GM18868 (cell line): Measurements from ENCODE around the gene RAP1GAP2.
"Not testable (repeated sequence)": the region's sequence is repeated elsewhere in the genome, so short reads cannot be mapped to it uniquely, and the experiment has no call there.

Source experiments
- ATAC-seq: cut with Tn5 transposase; IDR thresholded peaks from one replicate; pipeline ENCODE4 v1.9.1; 2021; ENCODE audit warnings: mild to moderate bottlenecking, moderate library complexity; ENCODE audit not compliant: unreplicated experiment

The RAP1GAP2 gene

DNA sequence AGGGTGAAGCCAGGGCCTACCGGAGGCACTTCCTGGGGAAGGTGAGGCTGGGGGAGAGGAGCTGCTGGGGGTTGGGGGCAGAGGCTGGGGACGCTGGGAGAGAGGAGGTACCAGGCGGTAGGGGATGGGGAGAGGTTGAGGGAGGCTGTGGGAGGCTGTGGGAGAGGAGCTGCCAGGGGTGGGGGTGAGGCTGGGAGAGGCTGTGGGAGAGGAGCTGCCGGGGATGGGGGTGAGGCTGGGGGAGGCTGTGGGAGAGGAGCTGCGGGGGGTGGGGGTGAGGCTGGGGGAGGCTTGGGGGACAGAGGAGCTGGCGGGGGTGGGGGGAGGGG lies 167.8 kb downstream of the RAP1GAP2 start:
- ATAC-seq = no peak

DNA sequence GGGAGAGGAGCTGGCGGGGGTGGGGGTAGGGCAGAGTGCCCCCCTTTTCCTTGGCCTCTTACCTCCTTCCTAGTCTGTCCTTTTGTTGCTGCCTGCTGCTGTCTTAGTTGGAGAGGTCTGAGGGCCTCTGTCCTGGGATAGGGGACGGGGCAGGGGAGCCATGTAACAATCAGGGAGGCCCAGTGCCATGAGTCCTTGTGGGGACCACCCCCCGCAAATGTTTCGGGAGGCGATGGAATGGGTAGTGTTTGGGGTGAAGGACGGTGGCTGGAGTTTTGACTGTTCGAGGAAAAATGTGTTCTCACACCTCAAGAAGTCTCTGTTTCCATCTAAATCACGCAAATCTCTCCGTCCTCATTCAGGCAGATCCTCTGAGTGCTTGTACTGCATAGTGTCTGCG lies 168.1 kb downstream of the RAP1GAP2 start:
- ATAC-seq = no peak

DNA sequence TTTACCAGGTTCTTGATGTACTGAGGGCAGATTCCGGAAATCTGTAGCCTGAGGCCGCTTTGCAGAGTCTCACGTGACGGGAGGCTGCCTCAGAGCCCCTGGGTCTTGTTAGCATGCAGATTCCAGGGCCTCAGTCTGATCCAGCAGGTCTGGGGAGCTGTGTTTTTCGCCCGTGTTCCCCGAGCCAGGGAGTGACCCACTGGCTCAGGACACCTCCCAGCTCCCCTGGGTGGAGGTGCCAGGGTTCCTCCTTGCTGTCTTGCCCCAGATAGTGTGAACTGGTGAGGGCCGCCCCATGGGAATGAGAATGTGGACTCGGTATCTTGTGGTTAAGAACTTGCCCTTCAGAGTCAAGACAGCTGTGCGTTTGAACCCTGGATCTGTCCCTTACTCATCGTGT lies 168.6 kb downstream of the RAP1GAP2 start:
- ATAC-seq = no peak

DNA sequence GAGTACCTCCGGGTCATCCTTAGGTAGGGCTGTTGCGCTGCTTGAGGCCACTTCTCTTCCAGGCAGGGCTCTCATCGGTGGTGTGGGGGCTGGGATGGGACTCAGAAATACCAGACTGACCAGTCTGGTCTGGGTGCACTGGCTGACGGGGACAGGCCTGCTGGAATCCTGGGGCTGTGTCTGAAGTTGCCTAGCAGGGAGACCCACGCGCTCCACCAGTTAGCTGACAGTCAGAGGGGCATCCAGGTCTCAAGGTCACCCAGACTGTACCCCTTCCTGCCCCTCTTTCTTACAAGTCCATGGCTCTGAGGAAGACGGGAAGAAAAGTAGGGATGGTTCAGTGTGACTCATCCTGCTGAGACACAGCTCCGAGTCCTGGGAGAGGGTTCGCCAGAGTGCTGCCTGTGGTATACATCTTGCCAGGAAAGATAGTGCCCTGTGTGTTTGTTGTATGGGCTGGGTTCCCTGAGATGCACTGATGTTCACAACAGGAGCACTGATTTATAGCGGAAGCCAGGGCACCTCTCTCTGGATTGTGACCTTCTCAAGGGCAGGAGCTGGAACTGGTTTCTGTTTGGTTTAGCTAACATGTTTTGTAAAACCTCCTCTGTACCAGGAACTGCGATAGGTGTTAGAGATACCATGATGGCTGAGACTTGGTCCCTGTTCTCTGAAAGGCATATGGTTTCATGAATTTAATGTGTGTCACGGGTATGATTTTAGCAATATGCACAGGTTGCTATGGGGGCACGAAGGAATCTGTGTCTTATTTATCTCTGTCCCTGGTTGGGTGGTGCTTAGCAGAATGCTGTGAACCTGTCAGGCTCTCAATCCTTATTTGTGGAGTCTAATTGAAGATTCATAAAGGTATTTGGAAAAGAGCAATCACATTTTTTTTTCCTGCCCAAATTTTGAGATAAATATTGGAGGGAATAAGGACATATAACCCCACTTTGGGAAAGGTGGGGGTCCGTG lies 169.7 kb downstream of the RAP1GAP2 start:
- no peak for ATAC-seq

DNA sequence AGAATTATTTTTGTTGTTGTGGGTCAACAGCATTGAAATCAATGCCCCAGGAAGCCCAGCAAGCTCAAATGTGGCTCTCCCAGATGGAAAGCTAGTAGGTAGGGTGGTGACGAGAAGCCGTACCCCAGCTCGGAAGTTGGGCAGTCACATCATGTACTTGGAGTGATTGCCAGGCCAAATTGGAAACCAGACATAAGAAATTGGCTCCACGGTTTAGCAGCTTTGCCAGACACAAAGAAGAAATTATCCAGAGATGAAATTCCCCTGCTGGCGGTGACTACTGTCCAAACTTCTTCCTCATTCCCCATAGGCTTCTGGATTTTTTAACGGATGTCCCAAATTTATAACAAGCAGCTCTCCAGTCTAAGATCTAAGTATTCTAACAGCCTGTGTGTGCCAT lies 171.3 kb downstream of the RAP1GAP2 start:
- no peak for ATAC-seq

DNA sequence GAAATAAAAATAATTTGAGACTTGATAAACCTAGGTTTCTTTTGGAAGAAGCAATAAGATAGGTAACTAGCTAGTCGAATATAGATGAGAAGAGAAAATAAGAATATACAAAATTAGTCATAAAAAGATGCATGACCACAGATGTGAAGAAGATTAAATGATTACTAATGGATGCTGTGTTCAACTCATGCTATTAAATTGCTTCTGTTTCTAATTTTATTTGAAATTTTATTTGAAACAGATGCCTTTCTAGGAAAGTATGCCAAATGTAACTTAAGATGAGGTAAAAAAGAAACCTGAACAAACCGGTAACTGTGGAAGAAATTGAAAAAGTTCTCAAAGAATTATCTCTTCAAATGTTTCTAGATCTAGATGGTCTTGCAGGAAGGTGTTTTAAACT lies 175.6 kb downstream of the RAP1GAP2 start:
- ATAC-seq = no peak

DNA sequence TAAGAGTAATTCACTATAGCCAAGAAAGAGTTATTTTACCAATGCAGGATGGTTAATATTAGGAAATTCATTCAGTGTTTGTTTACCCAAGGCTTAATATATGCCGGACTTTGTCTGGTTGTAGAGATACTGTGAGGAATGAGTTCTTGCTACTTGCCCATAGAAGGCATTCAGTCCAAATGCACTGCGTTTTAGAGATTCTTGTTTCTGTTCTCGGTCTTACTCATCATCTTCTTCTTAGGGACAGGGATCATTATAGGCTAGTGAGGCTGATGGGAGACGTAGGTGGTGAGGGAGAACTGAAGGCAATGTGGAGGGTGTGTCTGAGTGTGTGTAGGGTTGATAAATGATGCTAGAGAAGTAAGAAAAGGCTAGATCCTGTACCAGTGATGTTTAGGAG lies 176.5 kb downstream of the RAP1GAP2 start:
- ATAC-seq = no peak

DNA sequence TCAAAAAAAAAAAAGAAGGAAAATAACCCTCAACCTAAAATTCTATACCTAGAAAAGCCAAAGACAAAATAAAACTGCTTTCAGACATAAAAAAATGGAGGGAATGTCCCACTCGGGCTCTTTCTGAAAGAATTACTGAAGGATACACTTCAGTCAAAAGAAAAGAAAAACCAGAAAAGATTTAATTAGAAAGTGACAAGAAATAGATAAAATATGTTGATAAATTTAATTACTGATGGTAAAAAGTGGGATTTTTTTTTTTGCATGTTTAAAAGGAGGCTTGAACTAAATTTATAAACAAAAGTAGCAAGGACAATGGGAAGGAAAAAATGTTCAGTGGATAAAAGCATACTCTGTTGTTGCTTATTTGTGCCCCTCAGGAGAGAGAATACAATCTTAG lies 178.1 kb downstream of the RAP1GAP2 start:
- ATAC-seq = no peak

DNA sequence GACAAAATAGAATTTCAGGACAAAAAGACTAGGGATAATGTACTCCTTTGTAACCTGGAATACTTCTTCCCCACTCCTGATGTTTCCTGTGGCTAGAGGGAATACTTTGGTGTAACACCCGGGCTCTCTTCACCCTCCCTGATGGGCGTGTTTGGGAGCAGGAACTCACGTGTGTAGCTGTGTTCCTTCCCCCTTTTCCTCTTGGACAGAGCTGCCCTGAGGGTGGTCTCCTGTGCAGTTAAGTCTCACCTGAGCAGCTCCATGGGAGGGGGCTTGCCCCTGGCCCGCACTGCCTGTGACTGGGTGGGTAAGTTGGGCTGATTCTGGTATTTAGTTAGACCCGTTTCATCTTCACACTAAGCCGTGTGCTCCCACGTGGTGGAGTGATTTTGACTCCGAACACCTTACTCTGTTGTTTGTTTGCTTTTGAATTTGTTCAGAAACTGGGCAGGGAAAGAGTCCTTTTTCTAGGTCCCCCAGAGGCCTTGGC lies 179.3 kb downstream of the RAP1GAP2 start:
- no peak for ATAC-seq

DNA sequence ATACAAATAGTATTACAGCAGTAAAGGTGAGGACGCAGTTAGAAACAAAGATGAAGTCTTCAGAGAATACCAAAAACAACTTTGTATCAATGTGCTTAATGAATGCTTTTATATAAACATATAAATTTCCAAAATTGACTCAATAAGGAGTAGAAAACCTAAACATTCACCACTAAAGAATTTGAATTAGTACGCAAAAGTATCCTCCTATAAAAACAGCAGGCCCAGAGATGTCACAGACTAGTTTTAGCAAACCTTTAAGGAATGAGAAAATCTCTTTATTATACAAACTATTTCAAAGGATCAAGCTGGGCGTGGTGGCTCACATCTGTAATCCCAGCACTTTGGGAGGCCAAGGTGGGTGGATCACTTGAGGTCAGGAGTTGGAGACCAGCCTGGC lies 180.9 kb downstream of the RAP1GAP2 start:
- ATAC-seq = no peak

DNA sequence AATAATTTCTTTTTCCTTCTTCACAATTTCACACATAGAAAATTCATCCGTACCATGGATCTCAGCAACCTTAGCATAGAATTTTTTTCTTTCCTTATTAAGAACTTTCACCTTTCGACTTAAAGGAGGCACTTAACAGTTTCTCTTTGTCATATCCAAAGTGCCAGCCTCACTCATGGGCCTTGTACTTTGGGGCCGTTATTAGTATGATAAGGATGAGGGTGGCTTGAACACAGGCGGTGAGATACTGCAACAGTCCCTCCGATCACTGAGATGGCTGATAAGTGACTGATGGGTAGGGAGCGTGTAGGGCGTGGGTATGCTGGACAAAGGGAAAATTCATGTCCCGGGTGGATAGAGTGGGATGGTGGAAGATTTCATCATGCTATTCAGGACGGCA lies 181.9 kb downstream of the RAP1GAP2 start:
- ATAC-seq = no peak

DNA sequence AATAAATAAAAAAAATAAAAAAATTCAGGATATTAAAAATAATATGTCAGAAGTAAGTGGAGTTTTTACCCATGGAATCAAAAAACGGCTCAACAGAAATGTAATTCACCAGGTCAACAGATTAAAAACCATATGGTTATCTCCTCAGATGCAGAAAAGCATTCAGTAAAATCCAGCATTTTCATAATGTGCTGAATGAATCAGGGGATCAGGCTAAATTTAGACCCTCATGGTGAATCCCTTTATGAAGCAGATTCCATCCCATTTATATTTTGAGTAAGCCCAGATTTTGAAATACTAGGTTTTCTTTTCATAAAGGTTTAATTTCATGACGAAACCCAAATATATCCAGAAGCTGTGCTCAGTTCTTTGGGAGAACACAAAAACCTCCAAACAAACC lies 182.8 kb downstream of the RAP1GAP2 start:
- no peak for ATAC-seq

DNA sequence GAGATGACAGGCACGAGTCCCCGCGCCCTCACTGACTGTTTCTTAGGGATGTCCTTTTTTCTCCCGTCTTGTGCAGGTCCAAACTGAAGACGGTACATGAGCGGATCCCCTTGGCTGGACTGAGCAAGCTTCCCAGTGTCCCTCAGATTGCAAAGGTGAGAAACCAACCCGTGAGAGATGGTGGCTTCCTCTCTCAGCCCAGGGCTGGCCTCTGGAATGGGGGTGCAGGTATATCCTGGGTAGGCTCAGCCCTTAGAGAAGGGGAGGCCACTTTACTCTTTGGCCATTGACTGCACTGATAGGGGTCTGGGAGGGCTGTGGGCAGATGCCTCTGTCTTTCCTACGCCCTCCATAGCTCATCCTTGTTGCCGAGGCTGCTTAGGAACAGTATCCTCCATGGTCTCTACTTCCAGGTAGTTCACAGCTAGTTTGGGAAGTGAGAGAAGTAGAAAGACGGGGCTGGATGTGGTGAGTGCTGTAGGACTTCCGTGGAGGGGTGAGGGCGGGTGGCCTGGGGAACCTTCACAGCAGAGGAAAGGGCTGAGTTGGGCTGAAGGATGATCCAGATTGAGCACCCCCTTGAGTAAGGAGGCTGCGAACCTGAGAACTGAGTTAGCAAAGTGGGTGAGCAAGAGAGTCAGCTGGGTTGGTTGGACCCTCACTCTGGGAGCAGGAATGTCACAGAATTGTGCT lies 184.1 kb downstream of the RAP1GAP2 start:
- no peak for ATAC-seq

DNA sequence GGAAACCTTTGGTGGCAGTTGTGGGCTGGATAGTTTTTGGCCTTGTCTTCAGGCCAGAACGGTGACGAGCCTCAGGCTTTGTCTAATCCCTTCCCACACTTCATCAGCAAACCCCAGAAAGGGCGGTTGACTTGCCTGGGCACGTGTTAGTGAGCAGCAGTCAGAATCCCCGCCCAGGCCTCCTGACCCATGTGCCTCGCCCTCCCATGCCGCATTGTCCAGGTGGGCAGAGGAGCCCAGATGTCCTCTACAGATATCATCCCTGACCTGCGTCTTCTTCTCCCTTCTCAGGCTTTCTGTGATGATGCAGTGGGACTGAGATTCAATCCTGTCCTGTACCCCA lies 184.6 kb downstream of the RAP1GAP2 start:
- ATAC-seq = no peak

DNA sequence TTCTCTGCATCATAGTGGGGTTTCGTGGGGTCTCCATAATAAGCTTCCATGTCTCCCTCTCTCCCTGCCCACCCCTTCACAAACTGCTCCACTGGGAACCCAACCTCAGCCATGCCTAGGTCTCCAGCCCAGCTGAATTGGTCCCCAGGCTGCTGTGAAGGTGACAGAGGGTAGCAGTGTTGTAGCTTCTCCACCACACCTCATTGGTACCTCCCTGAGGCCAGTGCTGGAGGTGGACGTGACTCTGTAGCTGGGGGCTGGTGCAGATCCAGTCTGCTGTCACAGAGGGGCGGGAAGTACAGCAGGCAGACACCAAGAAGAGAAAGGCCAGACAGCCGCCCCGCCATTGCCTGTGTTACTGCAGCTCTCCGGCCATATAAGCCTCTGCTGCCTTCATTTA lies 185.1 kb downstream of the RAP1GAP2 start:
- no peak for ATAC-seq

DNA sequence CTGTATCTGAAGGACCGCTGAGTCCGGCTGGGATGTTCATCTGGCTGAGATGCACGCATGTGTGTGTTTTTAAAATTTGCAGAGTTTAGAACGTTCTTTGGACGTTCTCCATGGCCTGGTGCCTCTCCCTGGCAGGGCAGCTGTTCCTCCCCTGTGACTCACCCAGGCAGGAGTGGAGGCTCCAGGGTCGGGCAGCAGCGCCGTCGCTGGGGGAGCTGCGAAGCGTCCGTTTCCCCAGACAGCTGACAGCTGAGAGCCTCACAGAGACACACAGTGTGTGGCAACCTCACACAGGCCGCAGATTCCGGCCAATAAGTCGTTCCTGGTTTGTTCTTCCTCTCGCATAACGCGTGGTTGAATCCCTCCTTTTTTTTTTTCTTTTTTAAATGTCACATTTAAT lies 186.6 kb downstream of the RAP1GAP2 start:
- ATAC-seq = no peak

DNA sequence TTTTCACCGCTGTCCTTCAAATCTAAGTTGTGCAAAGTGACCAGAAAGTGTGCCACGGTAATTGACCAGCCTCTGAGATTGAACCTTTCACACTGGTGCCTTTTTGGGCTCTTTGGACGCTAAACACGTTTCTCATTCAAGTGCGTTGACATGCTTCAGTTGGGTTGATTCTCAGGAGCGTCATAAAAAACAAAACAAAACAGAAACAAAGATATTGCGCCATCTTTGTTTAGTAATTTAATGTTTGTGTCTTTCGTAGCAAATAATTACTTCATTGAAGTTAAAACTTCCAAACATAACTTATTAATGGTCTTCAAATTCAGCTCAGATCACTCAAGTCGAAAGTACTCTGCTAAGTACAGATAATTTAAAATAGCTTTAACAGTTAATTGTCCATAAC lies 187.0 kb downstream of the RAP1GAP2 start:
- ATAC-seq = no peak

DNA sequence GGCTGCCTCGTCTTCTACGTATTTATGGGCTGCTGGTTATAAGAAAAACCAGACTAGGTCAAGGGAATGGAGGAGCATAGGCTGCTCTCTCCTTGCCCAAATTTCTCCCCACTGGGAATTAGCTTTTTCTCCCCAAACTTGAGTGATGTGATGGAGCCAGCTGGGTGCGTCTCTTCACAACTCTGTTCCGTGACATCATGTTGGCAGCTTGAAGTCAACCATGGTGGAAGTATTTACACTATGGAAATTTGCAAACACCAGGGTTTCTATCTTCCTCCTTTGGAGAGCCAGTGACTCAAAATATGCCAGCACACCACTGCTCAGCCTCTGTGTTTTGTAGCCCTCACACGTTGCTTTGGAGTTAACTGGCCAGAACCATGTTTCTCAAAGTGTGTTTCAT lies 189.1 kb downstream of the RAP1GAP2 start:
- ATAC-seq = no peak

DNA sequence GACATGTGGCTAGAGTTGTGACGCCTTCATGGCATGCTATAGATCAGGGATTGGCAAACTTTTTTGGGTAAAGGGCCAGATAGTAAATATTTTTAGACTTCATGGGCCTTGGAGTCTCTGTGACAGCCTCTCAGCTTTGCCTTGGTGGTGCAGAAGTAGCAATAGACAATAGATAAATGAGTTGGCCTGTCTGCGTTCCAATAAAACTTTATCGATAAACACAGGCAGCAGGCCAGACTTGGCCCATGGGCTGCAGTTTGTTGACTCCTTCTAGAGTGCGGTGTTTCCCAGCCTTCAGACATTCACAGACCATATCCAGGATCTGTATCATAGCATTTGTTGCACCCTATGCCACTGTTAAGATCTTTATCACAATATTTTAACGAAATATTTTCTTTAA lies 190.7 kb downstream of the RAP1GAP2 start:
- no peak for ATAC-seq

DNA sequence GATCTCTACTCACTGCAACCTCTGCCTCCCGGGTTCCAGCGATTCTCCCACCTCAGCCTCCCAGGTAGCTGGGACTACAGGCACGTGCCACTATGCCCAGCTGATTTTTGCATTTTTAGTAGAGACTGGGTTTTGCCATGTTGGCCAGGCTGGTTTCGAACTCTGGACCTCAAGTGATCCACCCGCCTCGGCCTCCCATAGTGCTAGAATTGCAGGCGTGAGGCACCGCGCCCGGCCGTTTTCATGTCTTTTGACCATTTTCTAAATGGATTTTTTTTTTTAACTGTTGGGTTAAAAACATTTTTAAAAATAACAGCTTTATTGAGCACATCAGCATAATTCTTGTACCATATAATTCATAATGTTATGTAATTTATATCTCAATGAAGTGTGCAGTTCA lies 193.2 kb downstream of the RAP1GAP2 start:
- not testable (repeated sequence) for ATAC-seq

DNA sequence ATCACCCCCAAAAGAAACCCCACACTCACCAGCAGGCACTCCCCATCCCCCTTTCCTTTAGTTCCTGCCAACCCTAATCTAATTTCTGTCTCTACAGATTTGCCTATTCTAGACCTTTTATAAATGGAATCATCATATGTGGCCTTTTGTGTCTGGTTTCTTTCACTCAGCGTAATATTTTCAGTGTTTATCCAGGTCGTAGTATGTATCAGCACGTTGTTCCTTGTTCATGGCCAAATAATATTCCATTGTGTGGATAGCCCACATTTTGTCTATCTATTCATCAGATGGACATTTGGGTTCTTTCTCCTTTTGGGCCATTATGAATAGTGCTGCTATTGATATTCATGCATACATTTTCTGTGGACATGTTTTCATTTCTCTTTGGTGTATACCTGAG lies 193.6 kb downstream of the RAP1GAP2 start:
- ATAC-seq = no peak

DNA sequence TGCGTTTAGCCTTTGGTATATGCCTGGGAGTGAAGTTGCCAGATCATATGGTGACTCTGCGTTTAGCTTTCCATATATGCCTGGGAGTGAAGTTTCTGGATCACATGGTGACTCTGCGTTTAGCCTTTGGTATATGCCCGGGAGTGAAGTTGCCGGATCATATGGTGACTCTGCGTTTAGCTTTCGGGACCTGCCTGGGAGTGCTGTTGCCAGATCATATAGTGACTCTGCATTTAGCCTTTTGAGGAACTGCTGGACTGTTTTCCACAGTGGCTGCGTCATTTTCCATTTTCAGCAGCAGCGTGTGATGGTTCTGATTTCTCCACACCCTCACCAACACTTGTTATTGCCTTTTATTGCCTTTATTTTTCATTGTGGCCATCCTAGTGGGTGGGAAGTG lies 194.2 kb downstream of the RAP1GAP2 start:
- ATAC-seq = no peak
